HG03097 (cell line): ENCODE results near the gene FSTL4.

Source experiments
- ATAC-seq: cut with Tn5 transposase; IDR thresholded peaks from one replicate; pipeline ENCODE4 v1.9.1; 2021; ENCODE audit not compliant: unreplicated experiment, low FRiP score

FSTL4 gene

GRCh38 chr5:133372293-133372937 lies 239.9 kb downstream of the FSTL4 start:
- no peak for ATAC-seq

- ATAC-seq = no peak
Observed at GRCh38 chr5:133371371-133372155, 240.8 kb downstream of the FSTL4 start.

- ATAC-seq = no peak
Observed at GRCh38 chr5:133370904-133371303, 241.4 kb downstream of the FSTL4 start.

- ATAC-seq = no peak
Observed at GRCh38 chr5:133370036-133370831, 242.1 kb downstream of the FSTL4 start.

GRCh38 chr5:133368916-133369783 lies 243.2 kb downstream of the FSTL4 start:
- ATAC-seq = no peak

GRCh38 chr5:133367984-133368383 lies 244.4 kb downstream of the FSTL4 start:
- ATAC-seq = no peak

- ATAC-seq = no peak
Observed at GRCh38 chr5:133367071-133367786, 245.1 kb downstream of the FSTL4 start.

GRCh38 chr5:133366438-133366837 lies 245.9 kb downstream of the FSTL4 start:
- no peak for ATAC-seq

- no peak for ATAC-seq
Observed at GRCh38 chr5:133365738-133366137, 246.6 kb downstream of the FSTL4 start.

- no peak for ATAC-seq
Observed at GRCh38 chr5:133364936-133365707, 247.2 kb downstream of the FSTL4 start.

- no peak for ATAC-seq
Observed at GRCh38 chr5:133363807-133364587, 248.3 kb downstream of the FSTL4 start.

- no peak for ATAC-seq
Observed at GRCh38 chr5:133362438-133362837, 249.9 kb downstream of the FSTL4 start.

- ATAC-seq = no peak
Observed at GRCh38 chr5:133361922-133362321, 250.4 kb downstream of the FSTL4 start.

- no peak for ATAC-seq
Observed at GRCh38 chr5:133360693-133361472, 251.5 kb downstream of the FSTL4 start.

- ATAC-seq = no peak
Observed at GRCh38 chr5:133359861-133360260, 252.5 kb downstream of the FSTL4 start.

GRCh38 chr5:133358271-133358670 lies 254.1 kb downstream of the FSTL4 start:
- ATAC-seq = no peak

GRCh38 chr5:133357758-133358157 lies 254.6 kb downstream of the FSTL4 start:
- ATAC-seq = no peak
